CD4-positive, alpha-beta T cell treated with Interleukin-6 for 4 hours (primary cell): ENCODE results near the gene CXorf49B.
"Not testable (repeated sequence)": the region's sequence is repeated elsewhere in the genome, so short reads cannot be mapped to it uniquely, and the experiment has no call there.

Experiments
- DNase-seq: peaks from one replicate; pipeline ENCODE4 v3.0.0-alpha.2; 2020; ENCODE audit warnings: mixed read lengths

CXorf49B gene

DNA sequence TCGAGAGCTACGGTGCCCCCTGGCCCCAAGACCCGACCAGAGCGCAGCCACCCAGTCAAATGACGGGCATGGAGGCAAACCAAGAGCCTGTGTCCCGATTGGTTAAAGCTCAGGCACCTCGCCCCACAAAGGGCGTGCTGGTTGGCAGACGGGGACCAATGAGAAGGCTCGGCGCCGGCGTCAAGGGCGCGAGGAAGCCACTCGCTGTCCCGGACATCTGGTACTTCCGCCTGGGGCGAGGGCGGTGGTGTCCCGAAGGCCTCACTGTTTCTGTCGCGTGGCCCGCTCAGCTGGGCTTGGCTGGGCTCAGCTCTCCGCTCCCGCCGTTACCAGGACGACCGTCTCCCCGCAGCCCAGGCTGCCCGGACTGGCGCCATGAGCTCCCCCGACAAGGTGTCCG lies at the start of gene CXorf49B:
TSS of gene CXorf49B (plus strand) at position 301 of the 400 bp plus-strand sequence. CDS start at position 376, 75 bp downstream.
- not testable (repeated sequence) for DNase-seq

DNA sequence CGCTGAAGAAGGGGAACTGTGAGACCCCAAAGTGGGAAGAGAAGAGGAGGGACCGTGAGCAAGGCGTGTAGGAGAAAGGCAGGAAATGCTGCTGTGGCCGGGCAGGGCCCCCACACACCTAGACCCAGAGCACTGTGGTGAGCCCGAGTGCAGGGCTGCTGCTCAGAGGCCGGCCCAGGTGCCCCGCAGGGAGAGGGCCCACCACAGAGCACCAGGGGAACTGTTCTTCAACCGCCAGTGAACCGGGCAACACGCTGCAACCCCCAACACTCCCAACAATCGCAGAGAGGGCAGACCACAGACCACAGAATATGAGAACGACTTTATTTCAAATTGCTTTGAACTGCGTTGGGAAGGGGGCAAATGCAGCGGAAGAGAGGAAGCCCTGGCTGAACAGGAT lies 49.1 kb upstream of the CXorf49B start:
- DNase-seq, result not testable (repeated sequence)

DNA sequence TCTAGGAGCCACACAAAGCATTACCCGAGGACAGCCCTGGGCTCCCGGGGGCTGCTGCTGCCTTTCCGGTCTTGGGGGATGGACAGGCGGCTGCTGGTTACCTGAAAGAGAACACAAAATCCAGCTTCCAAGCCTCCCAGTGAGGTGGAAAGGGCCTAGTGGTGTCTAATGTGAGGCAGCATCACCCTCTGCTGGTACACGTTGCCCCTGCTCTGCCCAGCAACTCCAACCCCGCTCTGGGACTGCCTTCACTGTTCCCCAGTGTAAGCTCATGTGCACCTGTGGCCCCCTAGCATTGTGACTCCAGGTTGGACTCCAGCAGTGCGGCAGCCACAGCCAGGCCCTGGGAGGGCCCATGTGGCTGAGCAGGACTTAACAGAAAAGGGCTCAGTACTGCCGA lies 47.6 kb upstream of the CXorf49B start:
- not testable (repeated sequence) for DNase-seq

DNA sequence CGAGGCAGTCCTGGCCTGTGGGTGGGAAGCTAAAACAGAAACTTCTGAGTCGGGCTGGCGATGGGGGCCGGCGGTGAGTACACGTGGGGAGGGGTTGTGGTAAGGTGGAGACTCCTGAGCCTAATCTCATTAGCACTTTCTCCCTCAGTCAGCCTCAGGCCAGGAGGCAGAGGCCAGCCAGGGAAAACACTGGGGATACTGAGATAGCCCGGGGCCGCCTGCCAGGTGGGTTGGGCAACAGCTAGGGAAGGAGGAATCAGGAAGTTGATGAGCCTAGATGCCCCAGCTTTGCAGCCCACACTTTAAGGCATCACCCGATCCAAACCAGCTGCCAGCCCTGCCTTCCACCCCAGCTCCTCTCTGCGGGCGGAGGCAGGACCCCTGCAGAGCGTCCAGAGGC lies 46.8 kb upstream of the CXorf49B start:
- DNase-seq, result not testable (repeated sequence)

DNA sequence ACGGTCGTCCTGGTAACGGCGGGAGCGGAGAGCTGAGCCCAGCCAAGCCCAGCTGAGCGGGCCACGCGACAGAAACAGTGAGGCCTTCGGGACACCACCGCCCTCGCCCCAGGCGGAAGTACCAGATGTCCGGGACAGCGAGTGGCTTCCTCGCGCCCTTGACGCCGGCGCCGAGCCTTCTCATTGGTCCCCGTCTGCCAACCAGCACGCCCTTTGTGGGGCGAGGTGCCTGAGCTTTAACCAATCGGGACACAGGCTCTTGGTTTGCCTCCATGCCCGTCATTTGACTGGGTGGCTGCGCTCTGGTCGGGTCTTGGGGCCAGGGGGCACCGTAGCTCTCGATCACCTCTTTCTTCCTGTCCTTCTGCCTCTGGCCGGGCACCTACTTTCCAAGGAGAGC lies 45.0 kb upstream of the CXorf49B start, which contains the start of gene CXorf49:
TSS of gene CXorf49 (minus strand) at position 101 of the 400 bp plus-strand sequence. CDS start 134 bp downstream, outside the sequence.
- not testable (repeated sequence) for DNase-seq

DNA sequence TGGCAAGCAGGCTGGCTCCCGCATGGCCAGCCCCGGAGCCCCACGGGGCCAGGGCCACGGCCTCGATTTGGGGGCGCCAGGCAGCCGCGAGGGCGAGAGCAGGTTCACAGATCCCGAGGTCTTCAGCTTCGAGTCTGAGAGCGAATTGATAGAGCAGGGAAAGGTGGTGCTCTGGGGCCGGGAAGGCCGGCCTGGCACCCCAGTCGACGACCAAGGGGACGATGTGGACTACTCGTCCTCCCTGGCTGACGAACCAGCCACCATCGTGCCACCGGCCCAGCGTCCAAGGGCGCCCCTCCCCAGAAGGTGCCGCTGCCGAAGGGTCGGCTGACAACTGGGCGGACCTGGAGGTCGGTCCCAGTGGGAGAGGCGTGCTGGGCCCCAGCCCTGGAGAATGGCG lies 44.0 kb upstream of the CXorf49B start:
- not testable (repeated sequence) for DNase-seq

DNA sequence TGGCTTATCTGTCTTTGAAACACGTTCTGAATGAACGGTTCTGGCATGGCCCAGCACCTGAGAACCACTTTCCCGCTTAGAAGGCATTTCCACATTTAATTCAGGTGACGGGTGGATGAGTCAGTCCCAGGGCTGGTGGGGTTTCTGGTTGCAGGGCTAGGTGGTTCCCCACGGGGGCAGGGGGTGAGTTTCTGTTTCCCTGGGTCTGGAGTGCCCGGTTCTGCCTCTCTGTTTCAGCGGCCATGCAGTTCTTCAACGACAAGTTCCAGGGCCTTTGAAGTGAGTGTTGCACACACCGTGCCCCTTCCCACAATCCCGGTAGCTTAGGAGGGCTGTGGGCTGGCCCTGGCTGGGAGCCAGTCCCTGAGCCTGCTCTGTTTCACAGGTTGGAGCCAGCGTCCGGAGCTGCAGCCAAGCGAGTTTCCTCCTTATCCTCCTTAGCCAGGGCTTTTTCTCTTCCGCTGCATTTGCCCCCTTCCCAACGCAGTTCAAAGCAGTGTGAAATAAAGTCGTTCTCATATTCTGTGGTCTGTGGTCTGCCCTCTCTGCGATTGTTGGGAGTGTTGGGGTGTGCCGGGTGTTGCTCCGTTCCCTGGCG lies 42.8 kb upstream of the CXorf49B start:
- not testable (repeated sequence) for DNase-seq

DNA sequence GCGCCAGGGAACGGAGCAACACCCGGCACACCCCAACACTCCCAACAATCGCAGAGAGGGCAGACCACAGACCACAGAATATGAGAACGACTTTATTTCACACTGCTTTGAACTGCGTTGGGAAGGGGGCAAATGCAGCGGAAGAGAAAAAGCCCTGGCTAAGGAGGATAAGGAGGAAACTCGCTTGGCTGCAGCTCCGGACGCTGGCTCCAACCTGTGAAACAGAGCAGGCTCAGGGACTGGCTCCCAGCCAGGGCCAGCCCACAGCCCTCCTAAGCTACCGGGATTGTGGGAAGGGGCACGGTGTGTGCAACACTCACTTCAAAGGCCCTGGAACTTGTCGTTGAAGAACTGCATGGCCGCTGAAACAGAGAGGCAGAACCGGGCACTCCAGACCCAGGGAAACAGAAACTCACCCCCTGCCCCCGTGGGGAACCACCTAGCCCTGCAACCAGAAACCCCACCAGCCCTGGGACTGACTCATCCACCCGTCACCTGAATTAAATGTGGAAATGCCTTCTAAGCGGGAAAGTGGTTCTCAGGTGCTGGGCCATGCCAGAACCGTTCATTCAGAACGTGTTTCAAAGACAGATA lies 2.4 kb upstream of the CXorf49B start:
- not testable (repeated sequence) for DNase-seq

DNA sequence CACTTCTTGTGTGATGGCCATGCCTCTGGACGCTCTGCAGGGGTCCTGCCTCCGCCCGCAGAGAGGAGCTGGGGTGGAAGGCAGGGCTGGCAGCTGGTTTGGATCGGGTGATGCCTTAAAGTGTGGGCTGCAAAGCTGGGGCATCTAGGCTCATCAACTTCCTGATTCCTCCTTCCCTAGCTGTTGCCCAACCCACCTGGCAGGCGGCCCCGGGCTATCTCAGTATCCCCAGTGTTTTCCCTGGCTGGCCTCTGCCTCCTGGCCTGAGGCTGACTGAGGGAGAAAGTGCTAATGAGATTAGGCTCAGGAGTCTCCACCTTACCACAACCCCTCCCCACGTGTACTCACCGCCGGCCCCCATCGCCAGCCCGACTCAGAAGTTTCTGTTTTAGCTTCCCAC lies 1.7 kb downstream of the CXorf49B start:
- DNase-seq, result not testable (repeated sequence)

DNA sequence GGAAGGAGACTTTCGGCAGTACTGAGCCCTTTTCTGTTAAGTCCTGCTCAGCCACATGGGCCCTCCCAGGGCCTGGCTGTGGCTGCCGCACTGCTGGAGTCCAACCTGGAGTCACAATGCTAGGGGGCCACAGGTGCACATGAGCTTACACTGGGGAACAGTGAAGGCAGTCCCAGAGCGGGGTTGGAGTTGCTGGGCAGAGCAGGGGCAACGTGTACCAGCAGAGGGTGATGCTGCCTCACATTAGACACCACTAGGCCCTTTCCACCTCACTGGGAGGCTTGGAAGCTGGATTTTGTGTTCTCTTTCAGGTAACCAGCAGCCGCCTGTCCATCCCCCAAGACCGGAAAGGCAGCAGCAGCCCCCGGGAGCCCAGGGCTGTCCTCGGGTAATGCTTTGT lies 2.5 kb downstream of the CXorf49B start:
- not testable (repeated sequence) for DNase-seq

DNA sequence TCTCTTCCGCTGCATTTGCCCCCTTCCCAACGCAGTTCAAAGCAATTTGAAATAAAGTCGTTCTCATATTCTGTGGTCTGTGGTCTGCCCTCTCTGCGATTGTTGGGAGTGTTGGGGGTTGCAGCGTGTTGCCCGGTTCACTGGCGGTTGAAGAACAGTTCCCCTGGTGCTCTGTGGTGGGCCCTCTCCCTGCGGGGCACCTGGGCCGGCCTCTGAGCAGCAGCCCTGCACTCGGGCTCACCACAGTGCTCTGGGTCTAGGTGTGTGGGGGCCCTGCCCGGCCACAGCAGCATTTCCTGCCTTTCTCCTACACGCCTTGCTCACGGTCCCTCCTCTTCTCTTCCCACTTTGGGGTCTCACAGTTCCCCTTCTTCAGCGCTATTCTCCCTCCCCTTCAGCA lies 4.0 kb downstream of the CXorf49B start:
- not testable (repeated sequence) for DNase-seq

DNA sequence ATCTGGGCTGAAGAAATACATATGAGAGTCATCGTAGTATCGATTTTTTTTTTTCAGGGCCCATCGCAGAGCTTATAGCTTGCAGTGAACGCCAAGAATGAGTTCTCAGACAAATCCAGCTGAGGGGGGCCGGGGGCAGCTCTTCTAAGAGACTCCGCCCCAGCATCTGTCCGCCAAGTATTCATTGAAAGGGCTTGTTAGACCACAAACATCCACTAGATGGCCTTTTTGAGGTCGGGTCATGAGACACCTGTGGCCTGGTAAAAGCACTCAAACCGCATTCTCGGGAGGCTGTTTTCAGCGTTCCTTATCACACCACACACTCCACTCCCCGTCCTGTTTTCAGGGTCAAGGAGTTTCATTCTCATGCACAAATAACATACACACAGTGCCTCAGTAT lies 15.2 kb downstream of the CXorf49B start:
- DNase-seq, result not testable (repeated sequence)

DNA sequence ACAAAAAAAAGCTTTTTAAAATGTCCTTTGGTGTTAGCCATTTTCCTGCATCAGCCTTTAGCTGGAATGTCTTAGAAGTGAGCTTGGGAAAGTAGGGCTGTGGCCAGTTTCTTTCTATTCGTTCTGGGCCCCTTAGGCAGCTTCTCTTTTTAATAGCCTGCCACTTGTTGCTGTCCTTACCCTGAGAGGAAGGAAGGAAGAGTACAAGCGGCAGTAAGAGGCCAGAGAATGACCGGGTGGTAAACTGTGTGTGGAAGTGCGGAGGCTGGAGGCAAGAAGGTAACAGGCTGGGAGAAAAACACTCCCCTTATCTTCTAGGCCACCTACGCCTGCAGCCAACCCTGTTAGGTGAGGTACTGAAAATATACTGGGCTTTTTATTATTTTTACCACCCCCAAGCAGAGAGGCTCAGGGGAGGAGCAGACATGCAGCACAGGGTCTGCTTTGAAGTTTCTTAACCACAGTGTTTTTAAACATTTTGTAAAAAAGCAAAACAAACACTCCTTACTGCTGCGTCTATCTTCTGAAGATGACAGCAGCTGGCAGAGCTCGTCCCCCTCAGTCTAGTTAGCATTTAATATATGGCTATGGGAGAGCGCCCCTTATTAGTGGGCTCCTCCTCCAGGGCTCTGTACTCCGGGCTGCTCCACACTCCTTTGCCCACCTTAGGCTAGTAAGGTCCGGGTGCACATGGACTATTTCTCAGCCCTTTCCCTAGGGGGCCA lies 19.2 kb downstream of the CXorf49B start:
- DNase-seq, result not testable (repeated sequence)

DNA sequence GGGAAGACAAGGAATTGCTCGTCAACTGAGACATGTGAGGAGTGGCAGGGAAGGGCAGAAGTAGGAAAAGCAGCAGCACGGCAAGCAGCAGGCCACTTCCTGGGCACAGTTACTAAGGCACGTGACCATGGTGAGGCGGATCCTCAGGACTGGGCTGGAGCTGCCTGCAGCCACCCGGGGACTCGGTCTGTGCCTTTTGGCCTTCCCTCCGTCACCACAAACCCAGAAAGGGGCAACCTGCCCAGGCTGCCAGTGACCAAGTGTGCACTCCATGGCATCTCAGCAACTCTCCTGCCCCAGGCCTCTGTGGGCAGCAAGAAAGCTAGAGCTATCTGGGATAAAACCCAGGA lies 19.8 kb downstream of the CXorf49B start:
- not testable (repeated sequence) for DNase-seq

DNA sequence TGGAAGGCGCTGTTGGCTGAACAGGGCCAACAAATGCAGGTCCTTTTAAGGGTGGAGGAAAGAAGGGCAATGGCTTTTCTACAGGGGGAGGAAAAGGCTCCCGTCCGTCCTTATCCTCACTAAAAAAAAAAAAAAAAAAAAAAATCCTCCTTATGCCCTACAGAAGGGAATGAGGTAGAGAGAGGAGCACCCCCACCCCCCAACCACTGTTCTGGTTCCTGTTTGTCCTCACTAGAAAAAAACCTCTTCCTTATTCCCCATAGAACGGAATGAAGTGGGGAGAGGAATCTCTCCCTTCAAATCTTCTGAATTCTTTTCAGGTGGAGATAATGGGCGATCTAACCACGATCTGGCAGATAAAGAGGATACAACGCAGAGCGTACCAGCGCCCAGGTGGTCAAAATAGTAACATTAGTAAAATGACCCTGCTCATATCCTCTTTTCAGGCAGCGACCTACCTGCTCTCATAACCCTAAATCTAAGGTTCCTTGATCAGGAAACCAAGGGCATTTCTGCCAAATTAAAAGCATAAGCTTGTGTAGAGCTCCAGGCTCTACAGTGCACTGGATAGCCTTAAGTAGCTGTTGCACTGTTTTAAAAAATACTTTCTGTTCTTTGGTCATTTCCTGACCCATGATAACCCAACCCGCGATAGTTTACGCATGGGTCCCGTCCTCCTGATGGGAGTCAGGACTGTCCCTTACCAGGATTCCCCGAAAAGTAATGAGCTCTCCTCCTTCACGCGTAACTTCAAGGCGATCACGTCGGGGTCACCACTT lies 20.6 kb downstream of the CXorf49B start:
- not testable (repeated sequence) for DNase-seq

DNA sequence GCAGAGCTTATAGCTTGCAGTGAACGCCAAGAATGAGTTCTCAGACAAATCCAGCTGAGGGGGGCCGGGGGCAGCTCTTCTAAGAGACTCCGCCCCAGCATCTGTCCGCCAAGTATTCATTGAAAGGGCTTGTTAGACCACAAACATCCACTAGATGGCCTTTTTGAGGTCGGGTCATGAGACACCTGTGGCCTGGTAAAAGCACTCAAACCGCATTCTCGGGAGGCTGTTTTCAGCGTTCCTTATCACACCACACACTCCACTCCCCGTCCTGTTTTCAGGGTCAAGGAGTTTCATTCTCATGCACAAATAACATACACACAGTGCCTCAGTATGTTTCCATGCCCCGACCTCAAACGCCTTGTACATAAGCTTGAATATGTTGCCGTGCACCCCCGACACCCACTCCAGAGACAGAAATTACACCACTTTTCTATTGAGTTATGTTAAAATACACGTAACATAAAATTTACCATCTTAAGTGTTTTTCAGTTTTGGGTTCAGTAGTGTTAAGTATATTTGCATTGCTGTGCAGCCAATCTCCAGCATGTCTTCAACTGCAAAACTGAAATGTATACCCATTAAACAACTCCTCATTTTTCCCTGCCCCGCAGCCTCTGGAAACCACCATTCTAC lies 21.3 kb downstream of the CXorf49B start:
- DNase-seq, result not testable (repeated sequence)

DNA sequence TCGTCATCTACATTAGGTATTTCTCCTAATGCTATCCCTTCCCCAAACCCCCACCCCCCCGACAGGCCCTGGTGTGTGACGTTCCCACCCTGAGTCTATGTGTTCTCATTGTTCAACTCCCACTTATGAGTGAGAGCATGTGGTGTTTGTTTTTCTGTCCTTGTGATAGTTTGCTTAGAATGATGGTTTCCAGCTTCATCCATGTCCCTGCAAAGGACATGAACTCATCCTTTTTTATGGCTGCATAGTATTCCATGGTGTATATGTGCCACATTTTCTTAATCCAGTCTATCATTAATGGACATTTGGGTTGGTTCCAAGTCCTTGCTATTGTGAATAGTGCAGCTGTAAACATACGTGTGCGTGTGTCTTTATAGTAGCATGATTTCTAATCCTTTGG lies 43.3 kb downstream of the CXorf49B start:
- DNase-seq, result not testable (repeated sequence)

DNA sequence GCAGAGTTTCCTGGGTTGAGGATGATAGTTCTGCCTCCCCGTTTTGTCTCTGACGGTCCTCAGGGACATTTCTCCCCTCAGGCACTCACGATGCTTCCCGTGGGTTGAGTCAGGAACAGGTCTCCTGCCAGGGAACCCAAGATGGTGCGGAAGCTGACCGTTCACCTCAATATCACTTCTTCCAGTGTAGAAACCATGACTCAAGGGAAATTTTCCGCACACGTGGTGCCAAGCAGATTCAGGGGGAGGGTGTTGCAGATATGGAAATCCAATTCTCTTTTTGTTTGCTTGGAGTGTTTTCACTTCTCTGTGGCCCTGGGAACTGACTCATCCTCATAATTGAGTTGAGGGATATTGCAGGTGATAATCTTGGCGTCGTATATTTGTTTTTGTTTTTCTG lies 46.7 kb downstream of the CXorf49B start:
- DNase-seq, result no peak

DNA sequence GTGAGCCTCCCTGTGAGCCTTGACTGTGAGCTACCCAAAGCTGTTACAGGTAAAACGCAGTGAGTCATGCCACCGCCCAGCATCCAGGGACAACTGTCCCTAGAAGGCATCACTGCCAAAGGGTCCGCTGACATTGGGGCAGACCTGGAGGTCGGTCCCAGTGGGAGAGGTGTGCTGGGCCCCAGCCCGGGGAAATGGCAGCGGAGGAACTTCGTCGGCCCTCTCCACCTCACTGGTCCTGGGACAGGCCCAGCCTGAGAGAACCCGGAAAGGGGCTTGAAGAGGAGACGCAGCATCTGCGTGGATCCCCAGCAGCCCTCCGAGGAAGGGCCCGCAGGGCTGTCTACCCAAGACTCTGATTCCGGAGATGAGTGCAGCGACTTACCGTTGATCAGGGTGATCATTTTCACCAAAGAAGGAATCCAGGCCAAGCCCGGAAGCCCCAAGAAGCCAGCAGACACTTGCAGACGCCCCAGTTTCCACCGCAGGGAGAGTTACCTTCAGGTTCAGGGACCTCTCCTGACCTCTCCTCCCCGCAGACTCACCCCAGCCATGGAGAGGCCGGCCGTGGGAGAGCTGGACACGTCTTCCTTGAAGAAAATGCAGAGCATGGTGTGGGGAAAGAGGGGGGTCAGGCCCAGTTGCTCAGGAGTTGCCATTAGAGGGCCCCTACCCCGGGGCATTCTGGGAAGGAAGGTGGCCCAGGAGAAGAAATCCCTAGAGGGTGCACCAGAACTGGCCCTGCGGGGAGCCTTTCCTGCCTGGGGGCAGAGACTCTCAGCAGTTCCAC lies 51.2 kb downstream of the CXorf49B start:
- no peak for DNase-seq

DNA sequence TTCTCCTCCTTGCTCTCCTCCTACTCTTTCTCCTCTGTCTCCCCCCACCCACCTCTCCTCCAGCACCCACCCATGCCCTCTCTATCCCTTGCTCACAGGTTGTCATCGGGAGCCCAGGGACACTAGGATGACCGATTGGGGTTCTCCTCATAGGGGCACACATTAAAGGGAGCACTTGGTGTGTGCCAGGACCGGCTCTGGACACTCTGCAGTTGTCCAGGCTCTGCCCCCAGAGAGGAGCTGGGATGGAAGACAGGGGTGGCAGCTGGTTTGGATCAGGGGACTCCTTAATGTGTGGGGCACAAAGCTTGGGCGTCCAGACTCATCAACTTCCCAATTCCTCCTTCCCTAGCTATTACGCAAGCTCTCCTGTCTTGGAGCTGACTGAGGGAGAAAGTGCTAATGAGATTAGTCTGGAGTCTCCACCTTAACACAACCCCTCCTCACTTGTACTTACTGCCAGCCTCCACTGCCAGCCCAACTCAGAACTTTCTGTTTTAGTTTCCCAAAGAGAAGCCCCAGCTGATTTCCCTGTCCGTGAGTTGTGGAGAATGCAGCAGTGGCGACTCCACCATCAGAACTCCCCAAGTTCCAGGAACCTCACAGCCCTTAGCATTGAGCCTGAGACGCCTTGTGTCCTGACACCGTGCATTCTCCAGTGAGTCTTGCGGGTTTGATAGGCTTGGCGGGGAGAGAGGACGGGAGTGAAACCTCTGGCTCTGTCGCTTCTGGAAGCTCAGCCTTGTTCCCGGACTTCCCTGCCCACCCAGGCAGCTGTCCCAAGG lies 52.2 kb downstream of the CXorf49B start:
- DNase-seq, result no peak

DNA sequence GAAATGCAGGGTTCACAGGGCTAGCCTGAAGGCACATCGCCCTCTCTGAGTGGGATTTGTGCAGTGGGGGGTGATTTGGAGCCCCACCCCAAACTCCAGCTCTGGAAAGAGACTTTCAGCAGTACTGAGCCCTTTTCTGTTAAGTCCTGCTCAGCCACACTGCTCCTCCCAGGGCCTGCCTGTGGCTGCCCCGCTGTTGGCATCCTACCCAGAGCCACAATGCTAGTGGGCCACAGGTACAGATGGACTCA lies 52.7 kb downstream of the CXorf49B start:
- no peak for DNase-seq
